Right lobe of liver (tissue), 4 donors: ENCODE results near the gene SLC25A36.

Source experiments
- POLR2A ChIP-seq: fragments of 450-650 bp; IDR thresholded peaks from one replicate; pipeline ENCODE4 v1.6.1; 2017; ENCODE audit warnings: antibody characterized with exemption, mild to moderate bottlenecking
- TF ChIP-seq, protein P1 (sequence below), 4 donors: fragments of 200-600 bp in 3 of 4; fragments of 450-650 bp in 1 of 4; IDR thresholded peaks; one replicate each; pipeline versions ENCODE4 v1.5.1 to v1.8.0; 2016 to 2022; ENCODE audit warnings: antibody characterized with exemption in 4 of 4, mild to moderate bottlenecking in 2 of 4
- donor health status: DM: no; HTN: no; CAD: no.
- donor health status: DM: no; HTN: no; CAD: no.
- donor health status: DM: no; HTN: yes; CAD: no.

GRCh38 chr3:140914384-140914945 is 27.2 kb upstream of the SLC25A36 start:
- TF ChIP-seq POLR2A = no peak
- TF ChIP-seq, protein P1, sequence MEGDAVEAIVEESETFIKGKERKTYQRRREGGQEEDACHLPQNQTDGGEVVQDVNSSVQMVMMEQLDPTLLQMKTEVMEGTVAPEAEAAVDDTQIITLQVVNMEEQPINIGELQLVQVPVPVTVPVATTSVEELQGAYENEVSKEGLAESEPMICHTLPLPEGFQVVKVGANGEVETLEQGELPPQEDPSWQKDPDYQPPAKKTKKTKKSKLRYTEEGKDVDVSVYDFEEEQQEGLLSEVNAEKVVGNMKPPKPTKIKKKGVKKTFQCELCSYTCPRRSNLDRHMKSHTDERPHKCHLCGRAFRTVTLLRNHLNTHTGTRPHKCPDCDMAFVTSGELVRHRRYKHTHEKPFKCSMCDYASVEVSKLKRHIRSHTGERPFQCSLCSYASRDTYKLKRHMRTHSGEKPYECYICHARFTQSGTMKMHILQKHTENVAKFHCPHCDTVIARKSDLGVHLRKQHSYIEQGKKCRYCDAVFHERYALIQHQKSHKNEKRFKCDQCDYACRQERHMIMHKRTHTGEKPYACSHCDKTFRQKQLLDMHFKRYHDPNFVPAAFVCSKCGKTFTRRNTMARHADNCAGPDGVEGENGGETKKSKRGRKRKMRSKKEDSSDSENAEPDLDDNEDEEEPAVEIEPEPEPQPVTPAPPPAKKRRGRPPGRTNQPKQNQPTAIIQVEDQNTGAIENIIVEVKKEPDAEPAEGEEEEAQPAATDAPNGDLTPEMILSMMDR (IDR thresholded peaks at IDR 0.05) = no peak
